T-cell (primary cell): ENCODE data around the gene YJEFN3. TPM values are rescaled to one million over a fixed set of nuclear protein-coding genes. Genes with fewer than 3 reads are reported as not detected.

ENCODE experiments used
- ATAC-seq, 4 experiments: fragments of 200-7000 bp in 3 of 4; fragments of 150-1000 bp in 1 of 4; cut with Tn5 transposase; replicated peaks in 1 of 4; 1 replicate in 3 of 4; 2 replicates in 1 of 4; pipeline ENCODE4 v1.10.0; 2021; ENCODE audit warnings: moderate library complexity in 3 of 4, mild to moderate bottlenecking in 2 of 4, moderate number of reproducible peaks in 1 of 4
- CTCF ChIA-PET, 2 donors: fragments of 300-600 bp; sonication (Branson Sonifier 250); formaldehyde crosslinking; loops; one replicate each; lab custom pipeline; 2022; ENCODE audit warnings: antibody characterized with exemption in 2 of 2; lab: Charles Lee
- POLR2A ChIA-PET, 2 donors: fragments of 300-600 bp; sonication (Branson Sonifier 250); formaldehyde crosslinking; loops; one replicate each; lab custom pipeline; 2022; ENCODE audit warnings: antibody characterized with exemption in 2 of 2; lab: Charles Lee
- DNase-seq, 35 experiments: peaks; one replicate each; pipeline versions ENCODE4 v3.0.0 to v3.0.0-alpha.2; 2013 to 2023
- H3K27ac ChIP-seq: one replicate; pipeline ENCODE4 v1.5.1; 2013; ENCODE audit warnings: low read length
- H3K27me3 ChIP-seq, 2 experiments: replicated peaks in 1 of 2; 1 replicate in 1 of 2; 2 replicates in 1 of 2; pipeline versions ENCODE4 v1.6.1 to v1.7.0; 2013; ENCODE audit warnings: low read length in 1 of 2, mixed read lengths in 1 of 2; ENCODE audit not compliant: control insufficient read depth in 2 of 2, insufficient read depth in 2 of 2; ENCODE audit errors: extremely low read depth in 1 of 2
- H3K36me3 ChIP-seq, 2 donors: 1 replicate in 1 of 2; 2 replicates in 1 of 2; pipeline versions ENCODE4 v1.6.1 to v1.7.0; 2013; ENCODE audit warnings: low read length in 1 of 2; ENCODE audit not compliant: control insufficient read depth in 2 of 2, insufficient read depth in 1 of 2; ENCODE audit errors: extremely low read depth in 1 of 2
- H3K4me1 ChIP-seq, 2 experiments: 1 replicate in 1 of 2; 2 replicates in 1 of 2; pipeline versions ENCODE4 v1.6.1 to v1.7.0; 2013; ENCODE audit warnings: low read length in 2 of 2, mixed read lengths in 1 of 2; ENCODE audit not compliant: insufficient read depth in 2 of 2, control insufficient read depth in 1 of 2; ENCODE audit errors: extremely low read depth in 1 of 2
- H3K4me3 ChIP-seq, 2 donors: 1 replicate in 1 of 2; 2 replicates in 1 of 2; pipeline versions ENCODE4 v1.5.1 to v1.7.0; 2013; ENCODE audit warnings: mild to moderate bottlenecking in 2 of 2, low read length in 1 of 2, moderate library complexity in 1 of 2; ENCODE audit not compliant: control insufficient read depth in 1 of 2; ENCODE audit errors: extremely low read depth in 1 of 2
- H3K9me3 ChIP-seq: 2 replicates; pipeline ENCODE4 v1.7.0; 2013
- H3K27ac Mint-ChIP-seq, 2 donors: one replicate each; pipeline ENCODE4 v1.8.0; 2020 to 2021; ENCODE audit warnings: mild to moderate bottlenecking in 2 of 2, mixed read lengths in 2 of 2
- H3K27me3 Mint-ChIP-seq, 2 donors: one replicate each; pipeline ENCODE4 v1.8.0; 2021 to 2022; ENCODE audit warnings: mixed read lengths in 2 of 2
- H3K36me3 Mint-ChIP-seq: one replicate; pipeline ENCODE4 v1.8.0; 2021; ENCODE audit warnings: mixed read lengths
- H3K4me1 Mint-ChIP-seq, 3 donors: one replicate each; pipeline ENCODE4 v1.8.0; 2020 to 2022; ENCODE audit warnings: mixed read lengths in 3 of 3, mild to moderate bottlenecking in 1 of 3
- H3K4me3 Mint-ChIP-seq, 3 donors: one replicate each; pipeline ENCODE4 v1.8.0; 2020 to 2022; ENCODE audit warnings: mild to moderate bottlenecking in 3 of 3, mixed read lengths in 3 of 3, moderate library complexity in 3 of 3
- H3K9me3 Mint-ChIP-seq, 3 donors: one replicate each; pipeline ENCODE4 v1.8.0; 2020 to 2022; ENCODE audit warnings: mixed read lengths in 3 of 3
- WGBS: methylation state at CpG from one replicate; pipeline ENCODE4 v1.1.5; 2013; ENCODE audit warnings: missing lambda C conversion rate; ENCODE audit not compliant: insufficient coverage; 5-methylcytosine and 5-hydroxymethylcytosine counted together
- total RNA-seq, 35 experiments: library from RNA in 6 of 35; stranded (reverse) in 6 of 35; fragments of 120-200 nt in 1 of 35; gene quantifications; one replicate each; pipeline versions ENCODE4 v1.2.1 to v1.2.4 and lab custom pipeline; 2013 to 2026

YJEFN3 gene
- total RNA-seq, 5 donors from 2014 or later (not counting 1 experiment from before 2014, with no cell fraction given): 5.4 to 14.2 (median 12.5) TPM

DNA sequence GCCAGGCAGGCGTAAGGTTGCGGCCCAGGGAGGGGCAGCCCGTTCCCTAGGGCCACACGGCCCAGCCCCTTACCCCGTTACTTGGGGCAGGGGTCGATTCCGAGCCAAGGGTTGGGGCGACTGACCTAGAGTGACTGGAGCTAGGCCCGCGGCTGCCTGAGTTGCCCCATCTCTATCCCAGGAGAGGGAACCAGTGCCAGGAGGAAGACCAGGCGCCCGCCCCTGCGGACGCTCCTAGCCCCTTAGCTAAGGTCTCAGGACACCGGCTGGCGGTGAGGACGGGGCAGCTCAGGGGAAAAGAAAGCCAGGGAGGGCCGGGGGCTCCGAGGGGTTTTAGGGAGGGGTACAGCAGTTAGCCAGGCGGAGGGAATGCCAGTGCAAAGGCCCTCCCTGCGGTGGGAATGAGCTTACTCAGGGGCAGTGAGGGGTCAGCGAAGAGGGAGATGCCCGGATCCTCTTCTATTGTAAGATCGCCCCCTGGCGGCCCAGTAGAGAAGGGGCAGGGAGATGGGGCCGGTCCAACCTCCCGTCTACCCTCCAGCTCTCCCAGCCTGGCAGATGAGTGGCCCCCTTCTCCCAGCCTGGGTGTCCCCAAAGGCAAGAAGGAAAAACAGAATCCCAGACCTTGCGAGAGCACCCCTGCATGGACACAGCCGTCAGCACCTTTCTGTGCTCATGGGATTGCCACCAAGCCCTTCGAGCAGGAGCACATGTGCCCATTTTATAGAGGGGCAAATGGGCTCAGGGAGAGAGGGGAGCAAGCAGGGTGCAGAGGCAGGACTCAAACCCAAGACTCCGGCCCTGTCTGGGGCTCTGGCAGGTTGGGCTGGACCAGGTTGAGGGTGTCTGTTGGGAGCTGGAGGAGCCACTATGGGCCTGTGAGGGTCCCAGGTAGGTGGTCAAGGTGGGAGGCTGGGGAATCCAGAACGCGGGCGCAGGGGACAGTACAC lies 25.6 kb downstream of the YJEFN3 start:
- H3K27me3 ChIP-seq: peaks cover 0 to 12% of the 10 kb centered on the region in 2 experiments
- CTCF ChIA-PET: interaction anchor here (0.5 to 1.2 kb wide), 8 partner anchors 12 to 400 kb away, joined by 3 to 6 read pairs (median 4); no protein-coding TSS in a partner anchor
- DNase-seq: peak in 23 of 35 experiments; percentile 22 to 70 (median 39)
- no peaks in the 10 kb centered on the region for H3K27me3 Mint-ChIP-seq
- H3K9me3 ChIP-seq: no peaks in the 10 kb centered on the region
- POLR2A ChIA-PET: no interaction called here
- no peak overlapping the region for H3K4me3 Mint-ChIP-seq
- H3K4me1 ChIP-seq: peaks cover 2 to 11% of the 10 kb centered on the region in 2 experiments
- H3K9me3 Mint-ChIP-seq: no peaks in the 10 kb centered on the region
- peaks cover 9 to 11% (median 10%) of the 10 kb centered on the region in 3 donors for H3K4me1 Mint-ChIP-seq
- WGBS: 78% methylated on average over 23 of the region's 34 CpGs
- no peak overlapping the region for H3K4me3 ChIP-seq
- peak; percentile 53 to 68 (median 57) for ATAC-seq
- no peaks in the 10 kb centered on the region for H3K36me3 ChIP-seq
- H3K27ac ChIP-seq: no peak overlapping the region
- H3K36me3 Mint-ChIP-seq: peaks cover 8% of the 10 kb centered on the region
- no peak overlapping the region for H3K27ac Mint-ChIP-seq

DNA sequence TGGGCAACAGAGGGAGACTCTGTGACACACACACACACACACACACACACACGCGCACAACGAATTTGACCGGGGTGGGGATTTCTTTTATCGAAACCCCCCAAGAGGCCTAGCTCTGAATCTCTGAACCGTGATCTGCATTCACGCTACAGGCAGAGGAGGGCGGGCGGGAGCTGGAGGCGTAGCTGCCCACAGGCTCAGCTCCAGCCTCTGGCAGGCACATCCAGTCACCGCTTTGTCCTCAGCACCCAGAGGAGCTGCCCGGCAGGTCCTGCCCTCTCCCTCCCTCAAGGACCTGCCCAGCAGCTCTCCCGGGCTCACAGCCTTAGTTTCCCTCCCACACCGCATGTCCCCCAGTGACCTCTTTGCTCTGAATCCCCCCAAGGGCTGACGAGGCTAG lies 29.3 kb downstream of the YJEFN3 start:
- Histone ChIP-seq H3K4me1 (peaks cover 7 to 24% of the 10 kb centered on the region in 2 experiments), H3K27me3 (no peaks in the 10 kb centered on the region), H3K4me3 (no peak overlapping the region), H3K9me3 (no peaks in the 10 kb centered on the region), H3K36me3 (peaks cover 0 to 9% of the 10 kb centered on the region in 2 donors), H3K27ac (no peak overlapping the region)
- H3K27me3 Mint-ChIP-seq: no peaks in the 10 kb centered on the region
- H3K4me1 Mint-ChIP-seq: peaks cover 23 to 27% (median 25%) of the 10 kb centered on the region in 3 donors
- peaks cover 19% of the 10 kb centered on the region for H3K36me3 Mint-ChIP-seq
- ChIA-PET CTCF (no interaction called here), POLR2A (no interaction called here)
- H3K4me3 Mint-ChIP-seq: no peak overlapping the region
- DNase-seq (no peak), ATAC-seq (no peak)
- H3K9me3 Mint-ChIP-seq: no peaks in the 10 kb centered on the region
- WGBS: 87% methylated on average over 15 of the region's 15 CpGs
- no peak overlapping the region for H3K27ac Mint-ChIP-seq

DNA sequence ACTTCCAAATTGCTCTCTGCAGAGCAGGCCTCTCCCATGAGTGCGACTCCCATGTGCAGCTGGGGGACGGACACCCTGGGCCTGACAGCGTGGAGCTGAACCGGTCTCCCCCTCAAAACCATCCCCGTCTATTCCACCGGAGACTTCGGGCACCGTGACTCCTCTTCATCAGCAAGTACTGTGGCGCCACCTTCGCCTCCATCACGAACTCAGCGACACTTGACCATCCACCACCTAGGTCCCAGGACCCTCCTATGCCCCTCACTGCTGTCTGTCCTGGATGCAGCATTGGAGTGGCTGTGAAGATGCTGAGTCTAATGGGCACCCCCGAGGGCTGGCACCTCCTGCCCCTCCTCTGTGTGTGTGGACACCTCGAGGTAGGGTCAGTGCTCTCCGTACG lies 29.9 kb downstream of the YJEFN3 start:
- ChIA-PET POLR2A (no interaction called here), CTCF (no interaction called here)
- Mint-ChIP-seq H3K4me1 (peaks cover 25 to 27% (median 26%) of the 10 kb centered on the region in 3 donors), H3K27ac (no peak overlapping the region), H3K27me3 (no peaks in the 10 kb centered on the region), H3K4me3 (peak overlapping the region in 1 of 3 donors; percentile 42), H3K9me3 (no peaks in the 10 kb centered on the region), H3K36me3 (peaks cover 19% of the 10 kb centered on the region)
- Histone ChIP-seq H3K4me1 (peaks cover 7 to 29% of the 10 kb centered on the region in 2 experiments), H3K4me3 (no peak overlapping the region), H3K27me3 (no peaks in the 10 kb centered on the region), H3K36me3 (peaks cover 3 to 9% of the 10 kb centered on the region in 2 donors), H3K27ac (no peak overlapping the region), H3K9me3 (no peaks in the 10 kb centered on the region)
- DNase-seq (no peak), ATAC-seq (no peak)
- 96% methylated on average over 15 of the region's 16 CpGs for WGBS

GRCh38 chr19:19559931-19560330 lies 31.2 kb downstream of the YJEFN3 start:
- peaks cover 21 to 27% (median 23%) of the 10 kb centered on the region in 3 donors for H3K4me1 Mint-ChIP-seq
- H3K27me3 Mint-ChIP-seq: no peaks in the 10 kb centered on the region
- Histone ChIP-seq H3K27me3 (no peaks in the 10 kb centered on the region), H3K4me1 (peaks cover 7 to 20% of the 10 kb centered on the region in 2 experiments), H3K36me3 (peaks cover 3 to 14% of the 10 kb centered on the region in 2 donors), H3K27ac (peak overlapping the region; percentile 23), H3K9me3 (no peaks in the 10 kb centered on the region), H3K4me3 (no peak overlapping the region)
- CTCF ChIA-PET: interaction anchor here in 1 of 2 donors (0.7 kb wide), 1 partner anchor 44 kb away, joined by 3 read pairs; no protein-coding TSS in a partner anchor
- WGBS: 75% methylated on average over 3 of the region's 4 CpGs
- peaks cover 28% of the 10 kb centered on the region for H3K36me3 Mint-ChIP-seq
- POLR2A ChIA-PET: no interaction called here
- H3K4me3 Mint-ChIP-seq: peak overlapping the region in 1 of 3 donors; percentile 30
- H3K9me3 Mint-ChIP-seq: no peaks in the 10 kb centered on the region
- peak in 2 of 35 experiments; percentile 27 for DNase-seq
- ATAC-seq: peak; percentile 46 to 71 (median 55)
- H3K27ac Mint-ChIP-seq: peak overlapping the region; percentile 58 to 63

- Histone ChIP-seq H3K4me3 (no peak overlapping the region), H3K9me3 (no peaks in the 10 kb centered on the region), H3K27ac (no peak overlapping the region), H3K4me1 (peaks cover 7 to 19% of the 10 kb centered on the region in 2 experiments), H3K27me3 (no peaks in the 10 kb centered on the region), H3K36me3 (peaks cover 3 to 20% of the 10 kb centered on the region in 2 donors)
- 94% methylated on average over 19 of the region's 26 CpGs for WGBS
- ATAC-seq (no peak), DNase-seq (no peak)
- CTCF ChIA-PET: no interaction called here
- POLR2A ChIA-PET: no interaction called here
- H3K36me3 Mint-ChIP-seq: peaks cover 32% of the 10 kb centered on the region
- H3K4me1 Mint-ChIP-seq: peaks cover 21 to 27% (median 23%) of the 10 kb centered on the region in 3 donors
- H3K27ac Mint-ChIP-seq: peak overlapping the region in 1 of 2 donors; percentile 15
- no peaks in the 10 kb centered on the region for H3K27me3 Mint-ChIP-seq
- H3K9me3 Mint-ChIP-seq: no peaks in the 10 kb centered on the region
- no peak overlapping the region for H3K4me3 Mint-ChIP-seq
Measured at GRCh38 chr19:19561946-19562664, 33.4 kb downstream of the YJEFN3 start.
